Activated T-helper 1 cell treated with anti-CD3 and anti-CD28 coated beads, Interleukin-2, amount 50 U/mL, for 16 hours (primary cell): ENCODE results near the gene SAA1.
"Not testable (repeated sequence)": the region's sequence is repeated elsewhere in the genome, so short reads cannot be mapped to it uniquely, and the experiment has no call there.

Experiments
- DNase-seq, 2 donors: peaks; one replicate each; pipeline ENCODE4 v3.0.0-alpha.2; 2020; ENCODE audit warnings: low read depth in 1 of 2, low spot score in 1 of 2

SAA1 gene

DNA sequence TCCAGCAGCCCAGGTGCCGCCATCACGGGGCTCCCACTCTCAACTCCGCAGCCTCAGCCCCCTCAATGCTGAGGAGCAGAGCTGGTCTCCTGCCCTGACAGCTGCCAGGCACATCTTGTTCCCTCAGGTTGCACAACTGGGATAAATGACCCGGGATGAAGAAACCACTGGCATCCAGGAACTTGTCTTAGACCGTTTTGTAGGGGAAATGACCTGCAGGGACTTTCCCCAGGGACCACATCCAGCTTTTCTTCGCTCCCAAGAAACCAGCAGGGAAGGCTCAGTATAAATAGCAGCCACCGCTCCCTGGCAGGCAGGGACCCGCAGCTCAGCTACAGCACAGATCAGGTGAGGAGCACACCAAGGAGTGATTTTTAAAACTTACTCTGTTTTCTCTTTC is at the start of gene SAA1:
Gene SAA1, plus strand, starts transcription at position 316 of the 400 bp plus-strand sequence. CDS start 624 bp downstream, outside the sequence.
- DNase-seq = no peak

DNA sequence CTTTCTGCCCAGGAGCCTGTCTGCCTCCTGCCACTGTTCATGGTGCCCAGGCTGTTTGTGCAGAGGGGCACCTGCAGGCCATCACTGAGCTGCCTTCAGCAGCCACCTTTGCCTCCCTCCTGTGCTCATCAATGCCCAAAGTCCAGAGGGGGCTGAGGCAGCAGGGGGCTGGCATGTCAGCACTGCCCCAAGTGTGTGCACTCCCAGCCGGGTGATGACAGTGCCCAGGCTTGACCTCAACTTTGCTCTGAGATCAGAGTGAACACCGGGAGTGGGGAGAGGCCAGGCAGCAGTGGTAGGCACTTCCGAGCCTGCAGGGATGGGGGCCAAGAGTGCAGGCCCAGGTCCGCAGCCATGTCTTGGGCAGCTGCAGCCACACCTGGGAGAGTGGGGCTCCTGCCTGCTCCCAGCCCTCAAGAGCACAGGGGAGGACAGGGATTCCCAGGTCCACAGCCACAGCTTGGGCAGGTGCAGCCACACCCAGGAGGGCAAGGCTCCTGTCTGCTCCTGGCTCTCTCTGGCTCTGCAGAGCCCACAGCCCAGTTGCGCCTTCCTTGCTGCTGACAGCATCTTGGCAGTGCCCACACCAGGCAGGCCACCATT is 44.7 kb upstream of the SAA1 start:
- DNase-seq = no peak

DNA sequence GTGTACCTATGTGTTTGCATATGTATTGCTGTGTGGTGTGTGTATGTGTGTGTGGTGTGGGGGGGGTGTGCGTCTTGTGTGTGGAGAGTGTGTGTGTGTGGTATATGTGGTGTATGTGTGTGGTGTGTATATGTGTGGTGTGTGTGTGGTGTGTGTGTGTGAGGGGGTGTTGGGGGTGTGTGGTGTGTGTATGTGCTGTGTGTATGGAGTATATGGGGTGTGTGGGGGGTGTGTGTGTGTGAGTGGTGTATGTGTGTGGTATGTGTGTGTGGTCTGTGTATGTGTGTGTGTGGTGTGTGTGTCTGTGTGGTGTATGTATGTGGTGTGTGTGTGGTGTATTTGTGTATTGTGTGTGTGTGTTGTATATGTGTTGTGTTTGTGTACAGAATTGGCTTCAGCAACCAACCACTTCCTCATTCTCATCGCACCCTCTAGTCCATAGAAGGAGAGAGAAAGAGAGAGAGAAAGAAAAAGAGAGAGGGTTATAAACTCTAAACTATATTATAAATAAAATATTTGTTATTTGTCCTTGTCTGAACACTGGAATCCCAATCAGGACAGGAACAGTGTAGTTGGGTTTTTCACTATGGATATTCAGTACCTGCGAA is 43.1 kb upstream of the SAA1 start:
- DNase-seq = no peak

DNA sequence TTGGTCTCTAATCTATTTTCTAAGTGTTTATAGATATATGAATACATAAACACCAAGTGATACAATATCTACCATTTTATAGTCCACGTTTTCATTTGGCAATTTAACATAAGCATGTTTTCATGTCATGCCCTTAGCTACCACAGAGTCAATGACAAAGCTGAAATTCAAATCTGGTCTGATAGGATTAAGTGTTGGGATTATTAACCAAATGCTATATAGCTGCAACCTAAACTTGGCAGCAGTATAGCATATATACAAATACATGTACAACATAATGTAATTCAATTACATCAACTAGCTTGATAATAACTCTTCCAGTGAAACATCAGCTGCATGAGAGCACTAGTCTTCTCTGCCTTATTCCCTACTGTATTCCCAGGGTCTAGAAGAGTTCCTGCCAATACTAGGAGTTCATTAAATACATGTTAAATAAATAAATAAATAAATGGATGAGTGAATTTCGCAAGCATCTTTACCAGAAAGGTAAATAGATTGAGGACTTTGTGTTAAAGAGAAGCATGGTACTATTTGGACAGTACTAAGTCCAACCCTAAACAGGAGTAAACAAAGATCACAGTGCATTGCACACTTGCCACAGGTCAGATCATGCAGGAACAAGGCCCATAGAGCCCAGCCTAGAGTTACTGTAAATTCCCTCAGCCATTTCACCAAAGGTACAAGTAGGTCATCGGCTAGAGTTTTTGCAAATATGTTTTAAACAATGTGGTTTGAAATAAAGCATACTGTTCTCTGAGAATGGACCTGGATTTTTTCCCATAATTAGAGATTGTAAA is 42.3 kb upstream of the SAA1 start:
- DNase-seq = no peak

DNA sequence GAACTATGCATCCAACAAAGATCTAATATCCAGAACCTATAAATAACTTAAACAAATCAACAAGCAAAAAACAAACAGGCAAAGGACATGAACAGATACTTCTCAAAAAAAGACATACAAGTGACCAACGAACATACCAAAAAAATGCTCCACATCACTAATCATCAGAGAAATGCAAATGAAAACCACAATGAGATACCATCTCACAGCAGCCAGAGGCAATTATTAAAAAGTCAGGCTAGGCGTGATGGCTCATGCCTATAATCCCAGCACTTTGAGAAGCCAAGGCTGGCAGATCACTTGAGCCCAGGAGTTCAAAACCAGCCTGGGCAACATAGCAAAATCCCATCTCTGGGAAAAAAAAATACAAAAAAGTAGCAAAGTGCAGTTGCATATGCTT is 40.2 kb upstream of the SAA1 start:
- DNase-seq = no peak

DNA sequence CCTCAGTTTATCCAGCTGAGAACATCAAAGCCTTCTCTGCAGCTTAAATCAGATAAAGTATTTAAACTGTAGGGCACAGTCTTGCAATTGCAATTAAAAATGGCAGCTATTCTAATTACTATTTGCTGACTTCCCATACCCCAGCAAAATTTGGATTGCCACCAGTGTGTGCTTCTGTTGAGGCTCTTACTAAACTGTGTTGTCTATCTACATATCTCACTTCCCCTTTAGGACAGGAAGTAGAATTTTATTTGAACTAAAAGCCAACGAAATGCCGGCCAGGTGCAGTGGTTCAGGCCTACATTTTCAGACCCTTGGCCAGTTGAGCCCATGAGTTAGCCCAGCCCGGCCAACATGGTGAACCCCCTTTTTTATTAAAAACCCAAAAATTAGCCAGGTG is 36.6 kb upstream of the SAA1 start:
- no peak for DNase-seq

DNA sequence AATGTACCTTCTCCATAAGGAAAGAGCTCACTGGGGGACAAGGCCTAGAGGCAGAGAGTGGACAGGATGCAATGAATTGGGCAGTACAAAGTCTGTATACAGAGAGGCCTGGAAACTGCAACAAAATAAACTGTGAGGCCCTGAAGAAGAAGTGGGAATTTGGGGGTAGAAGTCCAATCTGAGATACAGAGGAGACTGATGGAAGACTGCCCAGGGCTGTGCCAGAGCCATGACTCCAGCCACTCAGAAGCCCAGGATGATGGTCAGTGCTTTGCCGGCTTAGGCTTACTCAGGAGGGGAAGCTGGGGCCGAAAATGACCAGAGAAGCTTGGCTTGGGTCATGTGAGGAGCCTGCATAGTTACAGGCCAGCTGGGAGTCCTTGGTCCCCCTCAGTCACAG is 35.2 kb upstream of the SAA1 start:
- DNase-seq = no peak

DNA sequence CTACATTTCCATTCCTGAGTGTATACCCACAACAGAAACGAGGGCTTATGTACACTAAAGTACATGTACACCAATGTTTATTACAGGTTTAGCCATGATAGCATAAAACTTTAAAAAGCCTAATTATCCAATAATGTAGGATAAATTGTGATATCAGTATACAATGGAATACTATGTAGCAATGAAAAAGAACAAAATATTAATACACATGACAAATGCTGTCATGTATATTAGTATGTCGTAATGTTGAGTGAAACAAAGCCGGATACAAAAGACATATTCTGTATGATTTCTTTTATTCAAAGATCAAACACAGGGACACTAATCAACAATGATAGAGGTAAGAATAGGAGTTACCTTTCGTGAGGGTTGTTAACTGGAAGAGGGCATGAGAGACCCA is 32.2 kb upstream of the SAA1 start:
- DNase-seq = no peak

DNA sequence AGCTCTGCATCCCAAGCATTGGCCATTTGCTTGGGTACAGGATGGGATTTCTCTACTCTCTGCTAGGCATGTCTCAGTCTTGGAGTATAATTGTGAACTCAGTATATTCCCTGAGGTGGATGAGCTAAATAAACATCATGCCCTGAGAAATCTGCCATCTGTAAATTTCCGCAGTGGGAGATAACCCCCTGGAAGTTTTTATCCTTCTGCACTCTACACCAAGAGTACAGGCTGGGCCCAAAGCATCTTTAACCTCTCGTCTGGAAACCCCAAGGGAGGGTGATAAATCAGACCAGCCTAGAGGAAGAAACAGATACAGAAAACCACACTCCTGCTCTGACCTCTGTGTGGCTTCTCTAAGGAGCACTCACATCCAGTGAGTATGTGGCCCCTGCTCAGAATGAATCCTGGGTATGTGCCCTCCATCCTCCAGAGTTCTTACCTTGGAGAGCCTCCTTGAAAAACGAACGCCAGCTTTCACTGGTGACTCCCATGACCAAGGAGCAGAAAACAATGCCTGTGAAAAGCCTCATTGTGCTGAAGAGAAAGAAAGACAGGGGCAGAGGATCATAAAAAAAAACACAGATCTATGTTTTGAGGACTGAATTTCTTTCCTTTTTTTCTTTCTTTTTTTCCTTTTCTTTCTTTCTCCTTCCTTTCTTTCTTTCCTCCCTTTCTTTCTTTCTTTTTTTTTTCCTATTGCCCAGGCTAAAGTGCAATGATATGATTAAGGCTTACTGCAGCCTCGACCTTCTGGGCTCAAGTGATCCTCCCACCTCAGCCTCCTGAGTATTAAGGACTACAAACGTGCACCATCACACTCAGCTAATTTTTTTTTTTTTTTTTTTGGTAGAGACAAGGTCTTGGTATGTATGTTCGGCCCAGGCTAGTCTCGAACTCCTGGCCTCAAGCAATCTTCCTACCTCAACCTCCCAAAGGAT is 30.4 kb upstream of the SAA1 start:
- no peak for DNase-seq

DNA sequence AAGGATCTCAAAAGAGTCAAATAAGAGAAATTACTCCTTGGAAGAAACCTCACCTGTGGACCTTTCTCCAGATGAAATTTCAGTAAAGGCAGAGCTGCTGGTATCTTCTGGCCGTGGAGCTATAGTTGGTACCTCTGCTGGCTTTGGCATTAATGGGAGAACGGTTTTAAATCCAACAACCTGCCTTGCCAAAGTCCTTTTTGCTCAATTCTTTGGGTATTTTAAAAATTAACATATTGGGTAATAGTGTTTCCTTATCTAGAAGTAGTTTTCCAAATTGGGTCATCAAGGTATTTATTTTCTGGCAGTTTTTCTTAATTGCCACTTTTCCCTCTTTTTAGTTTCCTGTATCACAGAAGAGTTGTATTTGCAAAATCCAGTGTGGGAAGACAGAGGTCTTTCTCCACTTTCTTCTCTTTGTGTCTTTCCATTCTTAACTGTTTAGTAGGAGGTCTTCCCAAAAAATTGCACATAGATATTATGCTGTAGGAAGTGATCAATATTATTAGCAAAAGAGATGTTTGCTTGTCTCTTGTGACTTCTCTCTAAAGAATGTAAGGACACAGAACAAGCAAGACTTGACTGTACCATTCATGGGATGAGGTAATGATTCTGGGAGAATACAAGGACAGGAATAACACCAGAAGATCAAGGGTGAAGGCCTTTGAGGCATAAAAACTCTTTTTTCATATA is 29.3 kb upstream of the SAA1 start, which contains the start of gene SAA4:
Gene SAA4, minus strand, starts transcription at position 139 of the 693 bp plus-strand sequence. CDS start 876 bp downstream, outside the sequence.
- no peak for DNase-seq

DNA sequence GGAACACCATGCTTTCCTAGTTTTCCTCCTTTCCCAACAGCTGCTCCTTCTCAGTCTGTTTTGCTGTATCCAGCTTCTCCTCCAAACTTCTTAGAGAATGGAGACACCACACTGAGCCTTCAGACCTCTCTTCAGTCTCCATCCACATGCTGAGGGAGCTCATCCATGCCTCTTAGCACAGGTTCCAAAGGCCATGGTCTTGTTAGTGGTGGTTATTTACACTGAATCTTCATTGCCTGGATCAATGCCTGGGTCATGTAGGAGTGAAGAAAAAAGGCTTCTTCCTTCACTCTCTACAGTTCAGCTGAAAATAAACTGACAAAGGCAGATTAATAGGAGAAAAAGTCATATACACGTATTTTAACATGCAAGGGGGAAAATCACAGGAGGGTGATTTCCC is 26.4 kb upstream of the SAA1 start:
- DNase-seq = no peak

DNA sequence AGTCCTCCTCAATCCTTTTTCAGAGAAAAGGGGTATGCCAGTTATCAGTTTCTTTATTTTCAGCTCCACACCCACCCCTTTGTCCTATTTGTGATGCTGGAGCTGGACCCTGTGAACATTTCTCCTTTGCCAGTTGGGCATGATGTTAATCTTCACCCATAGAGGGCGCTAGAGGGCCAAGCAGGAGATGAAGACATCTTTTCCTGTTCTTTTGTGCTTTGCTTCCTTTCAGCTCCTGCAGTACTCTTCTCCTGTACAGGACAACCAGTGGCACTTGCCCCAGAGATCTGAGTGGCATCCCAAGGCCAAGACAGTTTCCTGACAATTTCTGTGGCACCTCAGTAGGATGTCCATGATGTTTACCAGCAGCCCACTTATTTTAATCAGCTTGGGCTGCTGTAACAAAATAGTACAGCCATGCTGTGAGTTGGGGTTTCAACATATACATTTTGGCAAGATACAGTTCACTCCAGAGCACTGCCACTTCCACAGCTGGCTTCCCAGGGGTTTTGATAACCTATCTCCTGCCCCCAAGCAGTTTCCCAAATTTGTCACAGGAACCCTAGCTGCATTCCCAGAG is 22.2 kb upstream of the SAA1 start:
- DNase-seq = peak; percentile 20 to 35

DNA sequence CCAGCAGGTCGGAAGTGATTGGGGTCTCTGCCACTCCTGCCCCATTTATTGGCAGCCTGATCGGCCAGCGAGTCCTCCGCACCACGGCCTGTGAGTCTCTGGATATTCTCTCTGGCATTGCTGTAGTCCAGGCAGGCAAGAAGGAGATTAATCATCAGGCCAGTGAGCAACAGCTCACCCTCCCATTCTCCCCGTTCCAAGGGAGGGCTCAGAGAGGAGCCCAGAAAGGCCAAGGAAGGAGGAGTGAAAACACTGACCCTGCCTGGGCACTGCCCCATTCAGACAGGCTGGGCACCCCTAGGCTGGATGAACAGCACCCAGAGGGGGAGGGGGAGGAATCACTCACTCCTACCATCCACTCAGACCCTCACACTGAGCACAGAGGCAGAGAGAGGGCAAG is 20.7 kb upstream of the SAA1 start:
- no peak for DNase-seq

DNA sequence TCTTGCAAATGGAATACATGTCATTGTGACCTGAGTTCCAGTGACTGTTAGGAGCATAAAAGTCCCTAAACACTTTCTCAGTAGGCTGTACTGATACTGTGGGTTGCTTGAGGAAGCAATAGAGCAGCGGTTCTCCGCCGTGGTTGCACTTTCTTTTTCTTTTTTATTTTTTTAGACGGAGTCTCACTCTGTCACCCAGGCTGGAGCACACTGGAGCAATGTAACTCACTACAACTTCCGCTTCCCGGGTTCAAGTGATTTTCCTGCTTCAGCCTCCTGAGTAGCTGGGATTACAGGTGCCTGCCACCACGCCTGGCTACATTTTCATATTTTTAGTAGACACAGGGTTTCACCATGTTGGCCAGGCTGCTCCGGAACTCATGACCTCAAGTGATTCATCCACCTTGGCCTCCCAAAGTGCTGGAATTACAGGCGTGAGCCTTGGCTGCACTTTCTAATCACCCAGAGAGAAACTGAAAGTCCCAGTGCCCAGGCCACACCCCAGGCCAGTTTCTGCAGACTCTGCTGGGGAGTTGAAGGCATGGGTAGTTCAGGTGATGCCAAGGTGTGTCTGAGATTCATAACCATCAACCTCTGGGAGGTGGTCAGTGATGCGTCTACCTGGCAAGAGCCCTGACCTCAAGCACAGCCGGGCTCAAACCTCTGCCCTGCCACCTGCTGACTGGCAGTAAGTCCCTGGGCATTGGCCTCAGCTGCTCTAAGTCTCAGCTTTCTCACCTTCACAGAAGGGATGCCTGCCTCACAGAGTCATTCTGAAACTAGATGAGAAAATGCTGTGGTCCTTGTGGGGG is 19.5 kb upstream of the SAA1 start:
- DNase-seq = not testable (repeated sequence)

DNA sequence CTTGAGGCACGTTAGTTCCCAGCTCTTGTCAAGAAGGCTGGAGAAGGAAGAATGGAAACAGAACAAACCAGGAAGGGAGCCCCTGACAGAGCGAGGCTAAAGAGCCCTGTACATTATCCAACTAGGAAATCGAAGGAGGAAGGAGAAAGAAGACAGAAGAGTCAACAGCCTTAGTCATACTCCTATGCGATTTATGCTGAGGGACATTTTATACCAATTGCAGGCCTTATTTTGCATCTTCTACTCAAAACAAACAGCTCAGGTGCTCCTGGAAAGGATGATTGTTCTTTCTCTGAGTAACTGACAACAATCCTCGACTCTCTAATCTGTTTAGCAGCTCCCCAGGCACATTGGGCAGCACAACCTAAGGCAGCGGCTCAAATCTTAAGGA is 18.9 kb upstream of the SAA1 start:
- not testable (repeated sequence) for DNase-seq

DNA sequence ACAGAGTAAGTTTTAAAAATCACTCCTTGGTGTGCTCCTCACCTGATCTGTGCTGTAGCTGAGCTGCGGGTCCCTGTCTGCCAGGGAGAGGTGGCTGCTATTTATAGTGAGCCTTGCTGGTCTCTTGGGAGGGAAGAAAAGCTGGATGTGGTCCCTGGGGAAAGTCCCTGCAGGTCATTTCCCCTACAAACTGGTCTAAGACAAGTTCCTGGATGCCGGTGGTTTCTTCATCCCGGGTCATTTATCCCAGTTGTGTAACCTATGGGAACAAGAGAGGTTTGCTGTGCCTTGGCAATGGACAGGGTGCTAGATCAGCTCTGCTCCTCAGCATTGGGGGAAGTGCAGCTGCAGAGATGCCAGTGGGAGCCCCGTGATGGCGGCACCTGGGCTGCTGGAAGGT is 17.5 kb upstream of the SAA1 start, which contains the start of gene SAA2:
Gene SAA2, minus strand, starts transcription at position 108 of the 400 bp plus-strand sequence. CDS start 657 bp downstream, outside the sequence.
- no peak for DNase-seq

DNA sequence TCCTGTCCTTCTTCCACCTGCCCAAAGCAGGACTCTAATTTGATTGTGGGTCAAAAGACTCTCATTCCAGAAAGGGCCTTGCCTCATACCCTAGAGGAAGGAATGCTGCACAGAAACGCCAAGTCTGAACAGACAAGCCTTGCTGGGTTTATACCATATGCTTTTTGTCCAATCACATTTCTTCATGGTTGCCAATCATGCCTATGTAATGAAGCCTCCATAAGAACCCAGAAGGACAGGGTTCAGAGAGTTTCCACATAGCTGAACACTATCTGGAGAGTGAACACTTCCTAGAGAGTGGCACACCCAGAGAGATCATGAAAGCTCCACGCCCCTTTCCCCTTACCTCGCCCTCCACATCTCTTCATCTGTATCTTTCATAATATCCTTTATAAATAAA is 12.8 kb upstream of the SAA1 start:
- no peak for DNase-seq

DNA sequence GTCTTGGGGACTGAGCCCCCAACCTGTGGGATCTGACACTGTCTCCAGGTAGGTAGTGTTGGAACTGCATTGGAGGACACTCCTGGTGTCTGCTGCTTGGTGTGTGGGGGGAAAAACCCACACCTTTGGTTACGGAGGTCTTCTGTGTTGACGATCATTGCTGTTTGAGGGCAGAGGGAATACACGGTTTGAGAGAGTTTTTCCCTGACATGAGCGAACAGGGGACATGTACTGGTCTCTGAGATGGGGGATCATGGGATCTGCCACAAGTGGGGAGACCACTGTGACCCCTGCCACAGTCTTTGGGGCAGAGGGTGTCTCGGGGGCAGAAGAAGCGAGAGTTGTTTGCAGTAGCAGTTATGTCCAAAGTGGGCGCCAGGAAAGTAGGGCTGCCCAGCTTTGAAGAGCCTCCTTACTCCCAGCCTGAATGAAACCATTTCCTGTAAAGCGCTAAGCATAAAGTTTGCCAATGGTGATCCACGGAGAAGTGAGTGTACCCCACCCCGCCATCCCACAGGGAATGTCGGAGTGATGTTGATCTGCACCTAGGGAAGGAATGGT is 12.2 kb upstream of the SAA1 start:
- no peak for DNase-seq

DNA sequence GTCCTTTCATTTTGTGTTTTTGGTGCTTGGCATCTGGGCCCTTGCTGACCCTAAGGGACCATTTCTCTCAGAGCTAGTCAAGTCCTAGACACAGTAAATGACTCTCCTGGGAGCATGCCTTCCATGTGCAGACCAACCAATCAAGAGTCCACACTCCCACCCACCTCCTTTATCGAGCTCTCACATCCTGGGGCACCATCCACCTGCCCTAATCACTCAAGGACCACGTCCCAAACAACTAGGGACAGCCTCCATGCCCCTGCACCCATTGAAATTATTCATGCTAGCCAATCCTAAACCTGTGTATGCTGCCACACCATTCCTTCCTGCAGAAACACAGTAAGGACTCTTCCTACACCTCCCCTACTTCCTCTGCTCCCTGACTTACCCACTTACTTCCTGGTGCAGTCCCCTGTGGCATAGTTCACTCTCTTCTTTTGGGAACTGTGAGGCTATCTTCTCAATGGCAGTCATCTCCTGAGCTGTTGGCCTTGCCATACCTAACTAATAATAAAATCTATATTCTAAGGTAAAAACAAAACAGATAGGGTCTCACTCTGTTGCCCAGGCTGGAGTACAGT is 11.2 kb upstream of the SAA1 start:
- no peak for DNase-seq
